WTC11 (cell line): ENCODE data around the gene SHROOM2. TPM values are rescaled to one million over a fixed set of nuclear protein-coding genes. Genes with fewer than 3 reads are reported as not detected.

Source experiments
- ATAC-seq: fragments of 200-7000 bp; cut with Tn5 transposase; 2 replicates; pipeline ENCODE4 v1.10.0; 2021; ENCODE audit warnings: mild to moderate bottlenecking, moderate library complexity
- CTCF ChIA-PET: fragments of 300-600 bp; sonication (Branson Sonifier 250); formaldehyde crosslinking; loops from one replicate; lab custom pipeline; 2021; ENCODE audit warnings: antibody characterized with exemption; lab: Charles Lee
- POLR2A ChIA-PET: fragments of 350-600 bp; sonication (Branson Sonifier 250); formaldehyde crosslinking; loops from one replicate; lab custom pipeline; 2021; ENCODE audit warnings: antibody characterized with exemption; lab: Charles Lee
- DNase-seq: peaks from one replicate; pipeline ENCODE4 v3.0.0; 2021; ENCODE audit warnings: low spot score
- H3K27ac Mint-ChIP-seq: 2 replicates; pipeline ENCODE4 v1.8.0; 2021; ENCODE audit warnings: mixed read lengths
- H3K27me3 Mint-ChIP-seq: 2 replicates; pipeline ENCODE4 v1.8.0; 2021; ENCODE audit warnings: low read depth, mild to moderate bottlenecking, moderate library complexity, mixed read lengths
- H3K36me3 Mint-ChIP-seq: 2 replicates; pipeline ENCODE4 v1.8.0; 2021; ENCODE audit warnings: mixed read lengths
- H3K4me1 Mint-ChIP-seq: 2 replicates; pipeline ENCODE4 v1.8.0; 2022; ENCODE audit warnings: mixed read lengths
- H3K4me3 Mint-ChIP-seq: 2 replicates; pipeline ENCODE4 v1.8.0; 2021; ENCODE audit warnings: mild to moderate bottlenecking, moderate library complexity, mixed read lengths
- H3K9me3 Mint-ChIP-seq: 2 replicates; pipeline ENCODE4 v1.8.0; 2021; ENCODE audit warnings: mixed read lengths
- CREM ChIP-seq: sonication (generic); formaldehyde crosslinking; IDR thresholded peaks from 2 replicates; pipeline ENCODE4 v1.8.1; 2022; ENCODE audit warnings: mild to moderate bottlenecking, missing genetic modification reagents, moderate library complexity
- E2F1 ChIP-seq: sonication (generic); formaldehyde crosslinking; IDR thresholded peaks from 2 replicates; pipeline ENCODE4 v1.8.0; 2022; ENCODE audit warnings: mild to moderate bottlenecking, missing genetic modification reagents
- EMX1 ChIP-seq: fragments of 250-450 bp; sonication (Bioruptor Pico); IDR thresholded peaks from 2 replicates; pipeline ENCODE4 v1.8.0; 2021; ENCODE audit warnings: mild to moderate bottlenecking
- GRHL2 ChIP-seq: fragments of 250-450 bp; sonication (Bioruptor Pico); IDR thresholded peaks from 2 replicates; pipeline ENCODE4 v1.8.0; 2022; ENCODE audit warnings: mild to moderate bottlenecking, moderate library complexity; ENCODE audit not compliant: insufficient replicate concordance, severe bottlenecking
- JAZF1 ChIP-seq: fragments of 250-450 bp; sonication (Bioruptor Pico); IDR thresholded peaks from 2 replicates; pipeline ENCODE4 v1.9.0; 2021; ENCODE audit warnings: moderate library complexity, mild to moderate bottlenecking, inconsistent platforms
- MXD4 ChIP-seq: fragments of 250-450 bp; sonication (Bioruptor Pico); IDR thresholded peaks from 2 replicates; pipeline ENCODE4 v1.8.0; 2021; ENCODE audit warnings: mild to moderate bottlenecking, moderate library complexity, borderline replicate concordance
- PRDM15 ChIP-seq: sonication (generic); formaldehyde crosslinking; IDR thresholded peaks from 2 replicates; pipeline ENCODE4 v1.8.0; 2022; ENCODE audit warnings: missing genetic modification reagents
- PREB ChIP-seq: sonication (generic); formaldehyde crosslinking; IDR thresholded peaks from 2 replicates; pipeline ENCODE4 v1.8.1; 2022; ENCODE audit warnings: mild to moderate bottlenecking, missing genetic modification reagents, moderate library complexity, borderline replicate concordance
- RORB ChIP-seq: fragments of 250-450 bp; sonication (Bioruptor Pico); IDR thresholded peaks from 2 replicates; pipeline ENCODE4 v1.9.0; 2021; ENCODE audit warnings: mild to moderate bottlenecking
- SMAD3 ChIP-seq: sonication (generic); formaldehyde crosslinking; IDR thresholded peaks from 2 replicates; pipeline ENCODE4 v1.8.0; 2022; ENCODE audit warnings: missing genetic modification reagents, mild to moderate bottlenecking, borderline replicate concordance
- TCF7 ChIP-seq: sonication (generic); formaldehyde crosslinking; IDR thresholded peaks from 2 replicates; pipeline ENCODE4 v1.8.0; 2022; ENCODE audit warnings: mild to moderate bottlenecking, low read depth, missing genetic modification reagents, moderate library complexity
- TP53 ChIP-seq: sonication (generic); formaldehyde crosslinking; IDR thresholded peaks from 2 replicates; pipeline ENCODE4 v1.8.1; 2023; ENCODE audit warnings: mild to moderate bottlenecking, missing genetic modification reagents
- ZMAT4 ChIP-seq: fragments of 250-450 bp; sonication (Bioruptor Pico); IDR thresholded peaks from 2 replicates; pipeline ENCODE4 v1.9.0; 2021; ENCODE audit warnings: mild to moderate bottlenecking
- ZNF121 ChIP-seq: sonication (generic); formaldehyde crosslinking; IDR thresholded peaks from 2 replicates; pipeline ENCODE4 v1.8.0; 2023; ENCODE audit warnings: missing genetic modification reagents
- ZNF263 ChIP-seq: sonication (generic); formaldehyde crosslinking; IDR thresholded peaks from 2 replicates; pipeline ENCODE4 v1.8.1; 2022; ENCODE audit warnings: low read depth, mild to moderate bottlenecking, moderate library complexity, missing genetic modification reagents
- ZNF423 ChIP-seq: fragments of 250-450 bp; sonication (Bioruptor Pico); IDR thresholded peaks from 2 replicates; pipeline ENCODE4 v2.1.2; 2022; ENCODE audit warnings: mild to moderate bottlenecking, moderate library complexity
- ZNF425 ChIP-seq: fragments of 250-450 bp; sonication (Bioruptor Pico); conservative IDR thresholded peaks from 2 replicates; pipeline ENCODE4 v1.9.0; 2021; ENCODE audit warnings: mild to moderate bottlenecking
- ZNF512 ChIP-seq: sonication (generic); formaldehyde crosslinking; IDR thresholded peaks from 2 replicates; pipeline ENCODE4 v1.8.1; 2022; ENCODE audit warnings: missing genetic modification reagents, borderline replicate concordance
- ZNF532 ChIP-seq: fragments of 250-450 bp; sonication (Bioruptor Pico); IDR thresholded peaks from 2 replicates; pipeline ENCODE4 v1.9.0; 2021; ENCODE audit warnings: mild to moderate bottlenecking, borderline replicate concordance
- total RNA-seq: library from RNA; stranded (reverse); gene quantifications from 3 replicates; pipeline ENCODE4 v1.2.3, GENCODE V29; 2021

Gene SHROOM2
- total RNA-seq, 1 experiment from 2014 or later = 14.8 TPM

DNA sequence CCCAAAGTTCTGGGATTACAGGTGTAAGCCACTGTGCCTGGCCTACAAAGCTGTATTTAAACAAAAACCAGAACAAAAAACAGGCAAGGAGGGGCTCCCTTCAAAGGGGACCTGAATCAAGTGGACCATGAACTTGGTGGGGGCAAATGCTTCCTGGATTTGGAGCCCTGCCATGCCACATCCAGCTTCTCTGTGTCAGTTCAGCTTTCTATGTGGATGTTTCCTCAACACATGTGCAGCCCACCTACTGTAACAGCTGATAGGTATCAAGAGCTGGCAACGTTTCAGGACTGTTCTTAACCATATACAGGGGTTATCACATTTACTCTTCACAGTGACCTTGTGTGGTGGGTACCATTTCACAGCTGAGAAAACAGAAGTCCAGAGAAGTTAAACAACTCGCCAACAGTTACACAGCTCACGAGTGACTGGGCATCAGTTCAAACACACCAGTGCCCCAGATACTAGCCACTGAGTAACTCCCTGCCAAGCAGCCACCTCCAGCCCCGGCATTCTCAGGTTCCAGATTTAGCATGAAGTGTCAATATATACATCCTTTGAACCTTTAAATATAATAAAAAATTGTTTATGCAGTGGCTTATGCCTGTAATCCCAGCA, 28.1 kb upstream of the SHROOM2 start (continued):
- TF ChIP-seq RORB (CRISPR knock-in tag) = no peak
- no peak for TF ChIP-seq TCF7 (CRISPR knock-in tag)
- TF ChIP-seq E2F1 = no peak
- TF ChIP-seq PREB (CRISPR knock-in tag) = no peak
- TF ChIP-seq, all 79 proteins: peak for 0

- DNase-seq = no peak
- Mint-ChIP-seq H3K36me3 (peaks cover 5% of the 10 kb centered on the region; the same call in 1 of the 2 replicates), H3K4me3 (no peak overlapping the region), H3K4me1 (peaks cover 4% of the 10 kb centered on the region), H3K9me3 (no peaks in the 10 kb centered on the region), H3K27ac (no peak overlapping the region), H3K27me3 (no peaks in the 10 kb centered on the region)
- ChIA-PET POLR2A (no interaction called here), CTCF (no interaction called here)
- no peak for TF ChIP-seq ZNF263 (CRISPR knock-in tag)
- TF ChIP-seq ZNF423 (CRISPR knock-in tag) = no peak
- TF ChIP-seq TP53 (CRISPR knock-in tag) = no peak
- no peak for TF ChIP-seq ZNF512
- no peak for TF ChIP-seq JAZF1 (CRISPR knock-in tag)
- TF ChIP-seq SMAD3 (CRISPR knock-in tag) = no peak
- no peak for TF ChIP-seq GRHL2 (CRISPR knock-in tag)
- no peak for TF ChIP-seq E2F1
- TF ChIP-seq PRDM15 (CRISPR knock-in tag) = no peak
- TF ChIP-seq MXD4 (CRISPR knock-in tag) = no peak
- no peak for TF ChIP-seq CREM (CRISPR knock-in tag)
- no peak for TF ChIP-seq ZNF532 (CRISPR knock-in tag)
- TF ChIP-seq EMX1 (CRISPR knock-in tag) = no peak
- no peak for TF ChIP-seq ZNF121 (CRISPR knock-in tag)
- no peak for TF ChIP-seq ZMAT4 (CRISPR knock-in tag)
- TF ChIP-seq ZNF425 = no peak
- ATAC-seq = no peak
Observed at GRCh38 chrX:9759337-9759736, 26.9 kb upstream of the SHROOM2 start.
